ENCODE data around the gene MEGF6. TPM values are rescaled to one million over a fixed set of nuclear protein-coding genes. Genes with fewer than 3 reads are reported as not detected.
A peak's percentile ranks its signal among the peaks of the same experiment; 100 is the strongest.

MEGF6 gene
- total and polyA plus RNA-seq, 4 donors: 6.0 to 19.9 (median 15.3) TPM

GRCh38 chr1:3459940-3460671 is 151.2 kb downstream of the MEGF6 start:
- H3K9me3 ChIP-seq (ENCODE audit: control insufficient read depth, insufficient read depth, low read length): no peaks in the 10 kb centered on the region
- H3K4me1 ChIP-seq (ENCODE audit: control insufficient read depth, insufficient read depth, low read length): peaks cover 36% of the 10 kb centered on the region
- peaks cover under 1% of the 10 kb centered on the region for H3K27me3 ChIP-seq (ENCODE audit: control insufficient read depth, insufficient read depth, low read length)
- no peak overlapping the region for H3K4me3 ChIP-seq (ENCODE audit: low read depth, low read length)
- H3K27ac ChIP-seq (ENCODE audit: low read depth, low read length): no peak overlapping the region
- H3K36me3 ChIP-seq (ENCODE audit: control insufficient read depth, insufficient read depth, low read length): peaks cover 2% of the 10 kb centered on the region
- WGBS (ENCODE audit: insufficient coverage): 79% methylated on average over 23 of the region's 23 CpGs
- no peak for DNase-seq (ENCODE audit: low read depth in 4 of 6, low spot score in 6 of 6)

GRCh38 chr1:3459051-3459908 is 152.0 kb downstream of the MEGF6 start:
- Histone ChIP-seq H3K27ac (ENCODE audit: low read depth, low read length) (no peak overlapping the region), H3K27me3 (ENCODE audit: control insufficient read depth, insufficient read depth, low read length) (peaks cover 2% of the 10 kb centered on the region), H3K36me3 (ENCODE audit: control insufficient read depth, insufficient read depth, low read length) (peaks cover 2% of the 10 kb centered on the region), H3K4me3 (ENCODE audit: low read depth, low read length) (no peak overlapping the region), H3K4me1 (ENCODE audit: control insufficient read depth, insufficient read depth, low read length) (peaks cover 40% of the 10 kb centered on the region), H3K9me3 (ENCODE audit: control insufficient read depth, insufficient read depth, low read length) (no peaks in the 10 kb centered on the region)
- 81% methylated on average over 21 of the region's 24 CpGs for WGBS (ENCODE audit: insufficient coverage)
- DNase-seq (ENCODE audit: low read depth in 4 of 6, low spot score in 6 of 6): no peak

DNA sequence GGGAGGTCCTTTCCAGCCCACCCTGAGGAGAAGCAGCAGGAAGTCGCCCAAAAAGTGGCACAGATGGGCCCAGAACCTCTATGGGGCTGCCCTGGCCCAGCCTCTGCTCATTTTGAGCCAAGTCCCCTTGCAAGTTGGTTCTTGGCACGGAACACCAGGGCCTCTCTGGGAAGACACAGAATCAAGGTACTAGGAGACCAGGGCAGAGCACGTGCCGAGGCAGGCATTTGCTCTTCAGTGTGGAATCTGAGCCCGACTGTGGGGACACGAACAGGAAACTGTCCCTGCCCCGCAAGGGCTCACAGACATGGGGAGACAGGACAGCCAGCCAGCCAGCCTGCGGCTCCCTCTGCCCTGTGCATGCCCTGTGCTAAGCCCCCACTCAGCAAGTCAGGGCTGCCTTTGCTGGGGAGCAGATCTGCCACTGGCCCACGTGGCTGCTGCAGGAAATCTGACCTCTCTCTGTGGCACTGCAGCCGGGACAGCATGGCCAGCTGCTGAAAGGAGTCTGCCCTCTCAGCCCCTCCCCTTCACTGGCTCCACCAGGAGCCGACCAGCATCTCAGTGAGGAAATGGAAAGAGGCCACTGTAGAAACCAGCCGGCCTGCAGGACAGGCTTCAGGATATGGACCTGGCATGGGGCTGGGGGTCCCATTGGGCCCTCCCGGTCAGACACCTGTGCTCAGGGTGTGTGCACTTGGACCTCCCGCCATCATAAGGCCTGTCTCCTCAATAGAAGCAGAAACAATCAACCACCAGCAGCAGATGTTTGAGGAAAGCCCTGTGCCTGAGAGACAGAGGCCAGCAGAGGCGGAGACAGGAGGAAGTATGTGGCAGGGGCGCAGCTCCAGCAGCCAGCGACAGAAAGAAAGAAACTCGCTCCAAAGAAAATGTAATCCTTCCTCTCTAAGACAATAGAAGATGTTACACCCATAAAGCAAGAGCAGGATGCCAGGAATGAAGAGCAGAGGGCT is 153.1 kb downstream of the MEGF6 start:
- Histone ChIP-seq H3K27ac (ENCODE audit: low read depth, low read length) (peak overlapping the region; percentile 16), H3K9me3 (ENCODE audit: control insufficient read depth, insufficient read depth, low read length) (no peaks in the 10 kb centered on the region), H3K36me3 (ENCODE audit: control insufficient read depth, insufficient read depth, low read length) (peaks cover 2% of the 10 kb centered on the region), H3K4me3 (ENCODE audit: low read depth, low read length) (no peak overlapping the region), H3K27me3 (ENCODE audit: control insufficient read depth, insufficient read depth, low read length) (peaks cover 11% of the 10 kb centered on the region), H3K4me1 (ENCODE audit: control insufficient read depth, insufficient read depth, low read length) (peaks cover 50% of the 10 kb centered on the region)
- 61% methylated on average over 13 of the region's 18 CpGs for WGBS (ENCODE audit: insufficient coverage)
- DNase-seq (ENCODE audit: low read depth in 4 of 6, low spot score in 6 of 6): no peak

DNA sequence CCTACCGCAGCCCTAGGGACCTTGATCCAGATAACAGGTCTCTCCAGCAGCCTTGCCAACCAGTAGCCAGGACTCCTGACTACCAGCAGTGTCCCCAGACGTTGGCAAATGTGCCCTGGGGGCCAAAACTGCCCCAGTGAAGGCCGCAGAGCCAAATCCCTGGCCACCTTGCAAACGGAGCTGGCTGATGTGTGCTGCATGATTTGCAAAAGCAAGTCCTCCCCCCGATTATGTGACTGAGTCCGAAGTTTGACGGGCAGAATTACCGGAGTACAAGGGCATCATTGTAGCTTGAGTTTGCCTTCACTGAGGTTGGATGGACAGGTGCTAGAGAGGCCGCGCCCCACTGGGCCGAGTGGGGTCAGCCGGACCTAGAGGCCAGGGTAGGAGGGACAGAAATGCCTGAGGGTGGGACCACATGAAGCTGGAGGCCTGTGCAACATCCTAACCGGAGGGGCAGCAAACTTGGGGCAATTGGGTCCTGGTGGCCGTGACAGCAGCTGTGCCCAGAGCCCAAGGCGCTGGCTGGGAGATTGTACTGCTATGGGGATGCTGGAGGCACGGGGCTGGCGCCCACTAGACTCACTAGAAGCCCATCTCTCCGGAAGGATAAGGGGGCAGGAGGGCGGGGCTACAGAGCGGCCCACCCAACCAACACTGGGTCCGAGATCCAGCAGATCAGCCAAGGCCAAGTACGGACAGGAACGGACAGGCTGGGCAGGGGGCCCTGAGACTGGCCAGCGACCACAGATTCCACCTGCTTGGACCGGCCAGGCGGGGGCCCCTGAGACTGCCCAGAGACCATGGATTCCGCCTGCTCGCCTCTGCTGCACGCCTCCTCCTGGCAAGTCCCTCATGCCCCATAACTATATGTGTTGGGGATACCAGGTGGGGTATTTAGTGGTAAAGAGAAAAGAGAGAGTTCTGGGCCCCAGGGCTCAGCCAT is 154.1 kb downstream of the MEGF6 start:
- Histone ChIP-seq H3K27ac (ENCODE audit: low read depth, low read length) (peak overlapping the region; percentile 16), H3K9me3 (ENCODE audit: control insufficient read depth, insufficient read depth, low read length) (no peaks in the 10 kb centered on the region), H3K36me3 (ENCODE audit: control insufficient read depth, insufficient read depth, low read length) (peaks cover 2% of the 10 kb centered on the region), H3K4me1 (ENCODE audit: control insufficient read depth, insufficient read depth, low read length) (peaks cover 55% of the 10 kb centered on the region), H3K4me3 (ENCODE audit: low read depth, low read length) (no peak overlapping the region), H3K27me3 (ENCODE audit: control insufficient read depth, insufficient read depth, low read length) (peaks cover 11% of the 10 kb centered on the region)
- no peak for DNase-seq (ENCODE audit: low read depth in 4 of 6, low spot score in 6 of 6)
- 91% methylated on average over 25 of the region's 29 CpGs for WGBS (ENCODE audit: insufficient coverage)

GRCh38 chr1:3456449-3456963 is 154.8 kb downstream of the MEGF6 start:
- H3K36me3 ChIP-seq (ENCODE audit: control insufficient read depth, insufficient read depth, low read length): peaks cover 2% of the 10 kb centered on the region
- H3K4me1 ChIP-seq (ENCODE audit: control insufficient read depth, insufficient read depth, low read length): peaks cover 55% of the 10 kb centered on the region
- H3K27me3 ChIP-seq (ENCODE audit: control insufficient read depth, insufficient read depth, low read length): peaks cover 11% of the 10 kb centered on the region
- no peaks in the 10 kb centered on the region for H3K9me3 ChIP-seq (ENCODE audit: control insufficient read depth, insufficient read depth, low read length)
- 82% methylated on average over 10 of the region's 12 CpGs for WGBS (ENCODE audit: insufficient coverage)
- H3K4me3 ChIP-seq (ENCODE audit: low read depth, low read length): no peak overlapping the region
- no peak for DNase-seq (ENCODE audit: low read depth in 4 of 6, low spot score in 6 of 6)
- H3K27ac ChIP-seq (ENCODE audit: low read depth, low read length): no peak overlapping the region

DNA sequence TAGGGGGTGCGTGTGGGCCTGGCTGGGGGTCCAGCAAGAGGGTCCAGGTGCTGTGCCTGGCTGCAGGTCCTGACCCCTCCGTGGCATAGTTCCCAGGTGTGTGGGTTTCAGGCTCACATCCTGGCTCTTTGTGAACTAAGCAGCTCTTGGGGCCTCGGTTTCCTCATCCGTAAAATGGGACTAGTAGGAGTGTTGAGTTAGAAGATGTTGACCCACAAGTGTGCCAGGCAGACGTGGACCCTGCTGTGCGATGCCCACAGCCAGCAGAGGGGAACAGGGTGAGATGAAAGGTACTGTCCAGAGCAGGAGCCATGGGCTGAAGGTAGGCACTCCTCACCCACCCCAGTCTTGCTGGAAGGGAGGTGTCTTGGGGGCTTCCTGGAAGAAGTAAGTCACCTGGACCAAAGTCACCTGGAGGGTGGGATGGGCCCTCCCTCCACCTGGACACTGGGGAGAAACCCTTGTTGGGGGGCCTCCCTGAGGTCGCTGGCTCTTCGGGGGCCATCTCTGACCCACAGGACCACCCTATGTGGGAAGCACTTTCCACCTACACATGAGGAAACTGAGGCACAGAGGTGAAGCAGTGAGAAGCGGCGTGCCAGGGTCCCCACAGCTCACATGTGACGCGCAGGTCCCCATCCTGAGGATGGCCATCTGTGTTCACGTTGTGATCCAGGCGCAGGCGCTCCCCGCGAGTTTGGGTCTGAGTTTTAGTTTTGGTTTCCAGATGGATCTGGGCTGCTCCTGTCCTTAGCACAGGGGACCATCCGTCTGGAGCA is 155.4 kb downstream of the MEGF6 start:
- no peak overlapping the region for H3K27ac ChIP-seq (ENCODE audit: low read depth, low read length)
- no peaks in the 10 kb centered on the region for H3K9me3 ChIP-seq (ENCODE audit: control insufficient read depth, insufficient read depth, low read length)
- peaks cover 11% of the 10 kb centered on the region for H3K27me3 ChIP-seq (ENCODE audit: control insufficient read depth, insufficient read depth, low read length)
- DNase-seq (ENCODE audit: low read depth in 4 of 6, low spot score in 6 of 6): no peak
- H3K36me3 ChIP-seq (ENCODE audit: control insufficient read depth, insufficient read depth, low read length): peaks cover 2% of the 10 kb centered on the region
- peaks cover 55% of the 10 kb centered on the region for H3K4me1 ChIP-seq (ENCODE audit: control insufficient read depth, insufficient read depth, low read length)
- 89% methylated on average over 18 of the region's 18 CpGs for WGBS (ENCODE audit: insufficient coverage)
- no peak overlapping the region for H3K4me3 ChIP-seq (ENCODE audit: low read depth, low read length)

DNA sequence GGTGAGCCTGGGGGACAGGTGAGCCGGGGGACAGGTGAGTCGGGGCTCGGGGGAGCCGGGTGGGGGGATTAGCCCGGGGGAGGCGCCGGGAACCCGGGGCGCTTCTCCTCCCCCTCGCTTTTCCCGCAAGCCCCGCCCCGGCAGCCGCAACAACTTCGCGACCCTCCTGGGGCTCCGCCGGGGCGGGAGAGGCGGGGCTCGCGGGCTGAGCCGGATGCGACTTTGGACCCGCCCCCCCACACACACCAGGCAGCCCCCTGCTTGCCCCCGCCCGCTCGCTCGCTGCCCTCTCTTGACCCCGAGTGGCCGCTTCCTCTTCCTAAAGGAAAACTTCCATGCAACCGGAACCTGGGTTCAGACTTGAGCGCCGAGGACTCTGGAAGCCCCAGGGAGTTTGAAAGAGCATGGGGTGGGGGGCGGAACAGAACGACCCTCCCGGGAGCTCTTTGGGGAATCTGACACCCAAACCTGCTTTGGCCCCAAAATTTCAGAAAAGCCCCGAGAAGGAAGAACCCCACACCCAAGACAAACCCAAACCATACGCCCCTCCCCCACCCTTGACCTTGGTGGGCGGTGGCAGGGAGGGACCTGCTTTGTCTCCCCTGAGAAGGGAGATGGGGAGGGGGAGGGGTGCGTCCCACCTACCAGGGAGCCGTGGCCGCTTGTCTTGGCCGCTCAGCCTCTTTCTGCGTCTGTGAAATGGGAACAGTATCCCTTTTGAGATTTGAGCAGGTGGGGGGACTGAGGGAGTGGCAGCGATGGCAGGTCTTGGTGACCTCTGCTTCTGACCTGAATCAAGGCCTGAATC is 156.3 kb downstream of the MEGF6 start:
- WGBS (ENCODE audit: insufficient coverage): 5% methylated on average over 33 of the region's 46 CpGs
- H3K27me3 ChIP-seq (ENCODE audit: control insufficient read depth, insufficient read depth, low read length): peaks cover 11% of the 10 kb centered on the region
- H3K36me3 ChIP-seq (ENCODE audit: control insufficient read depth, insufficient read depth, low read length): peaks cover 2% of the 10 kb centered on the region
- no peaks in the 10 kb centered on the region for H3K9me3 ChIP-seq (ENCODE audit: control insufficient read depth, insufficient read depth, low read length)
- H3K4me1 ChIP-seq (ENCODE audit: control insufficient read depth, insufficient read depth, low read length): peaks cover 49% of the 10 kb centered on the region
- no peak overlapping the region for H3K27ac ChIP-seq (ENCODE audit: low read depth, low read length)
- peak overlapping the region; percentile 7 for H3K4me3 ChIP-seq (ENCODE audit: low read depth, low read length)
- no peak for DNase-seq (ENCODE audit: low read depth in 4 of 6, low spot score in 6 of 6)
